ENCODE measurements around the gene DYNC2H1. TPM values are rescaled to one million over a fixed set of nuclear protein-coding genes. Genes with fewer than 3 reads are reported as not detected.

Gene DYNC2H1
- total and polyA plus RNA-seq, 10 donors: 3.1 to 18.3 (median 10.6) TPM

- Histone ChIP-seq H3K4me3 (no peak overlapping the region), H3K36me3 (peaks cover 0 to 10% (median 0%) of the 10 kb centered on the region in 6 donors), H3K27me3 (replicated peaks in 1 of 7) (no peaks in the 10 kb centered on the region), H3K4me1 (no peaks in the 10 kb centered on the region), H3K27ac (no peak overlapping the region), H3K9me3 (no peaks in the 10 kb centered on the region)
- DNase-seq: no peak
- intact Hi-C loops (cut with DNase I; ENCODE audit: low total_unique reads): no loop called here
- WGBS, 5 donors: 84 to 96% (median 91%) methylated on average over 1 of the region's 1 CpG
- TF ChIP-seq POLR2A (IDR thresholded peaks at IDR 0.05) (no peak), POLR2AphosphoS5 (IDR thresholded peaks at IDR 0.05) (no peak)
- TF ChIP-seq, protein P1, sequence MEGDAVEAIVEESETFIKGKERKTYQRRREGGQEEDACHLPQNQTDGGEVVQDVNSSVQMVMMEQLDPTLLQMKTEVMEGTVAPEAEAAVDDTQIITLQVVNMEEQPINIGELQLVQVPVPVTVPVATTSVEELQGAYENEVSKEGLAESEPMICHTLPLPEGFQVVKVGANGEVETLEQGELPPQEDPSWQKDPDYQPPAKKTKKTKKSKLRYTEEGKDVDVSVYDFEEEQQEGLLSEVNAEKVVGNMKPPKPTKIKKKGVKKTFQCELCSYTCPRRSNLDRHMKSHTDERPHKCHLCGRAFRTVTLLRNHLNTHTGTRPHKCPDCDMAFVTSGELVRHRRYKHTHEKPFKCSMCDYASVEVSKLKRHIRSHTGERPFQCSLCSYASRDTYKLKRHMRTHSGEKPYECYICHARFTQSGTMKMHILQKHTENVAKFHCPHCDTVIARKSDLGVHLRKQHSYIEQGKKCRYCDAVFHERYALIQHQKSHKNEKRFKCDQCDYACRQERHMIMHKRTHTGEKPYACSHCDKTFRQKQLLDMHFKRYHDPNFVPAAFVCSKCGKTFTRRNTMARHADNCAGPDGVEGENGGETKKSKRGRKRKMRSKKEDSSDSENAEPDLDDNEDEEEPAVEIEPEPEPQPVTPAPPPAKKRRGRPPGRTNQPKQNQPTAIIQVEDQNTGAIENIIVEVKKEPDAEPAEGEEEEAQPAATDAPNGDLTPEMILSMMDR (IDR thresholded peaks at IDR 0.05 in 8 of 11, conservative IDR thresholded peaks at IDR 0.05 in 3 of 11): no peak
These were observed 175.0 kb downstream of the DYNC2H1 start for GRCh38 chr11:103284260-103284659.

DNA sequence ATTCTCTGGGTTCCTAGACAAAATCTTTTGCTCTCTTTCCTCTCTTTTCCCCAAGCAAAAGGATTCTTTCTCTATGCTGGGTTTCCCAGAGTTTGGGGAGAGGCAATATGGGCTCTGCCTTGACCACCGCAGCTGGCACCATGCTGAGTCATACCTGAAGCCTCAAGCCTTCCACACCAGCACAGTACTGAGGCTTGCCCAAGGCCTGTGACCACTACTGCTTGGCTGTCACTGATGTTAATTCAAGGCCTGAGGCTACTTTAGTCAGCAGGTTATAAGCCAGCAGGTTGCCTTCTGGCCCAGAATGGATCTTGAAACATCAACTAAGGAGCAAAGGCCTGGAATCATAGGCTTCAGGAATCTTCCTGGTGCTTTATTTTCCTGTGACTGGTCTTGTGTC lies 185.3 kb downstream of the DYNC2H1 start:
- 89 to 96% (median 94%) methylated on average over 1 of the region's 1 CpG for WGBS, 5 donors
- intact Hi-C loops (cut with DNase I; ENCODE audit: low total_unique reads): no loop called here
- Histone ChIP-seq H3K4me1 (no peaks in the 10 kb centered on the region), H3K9me3 (peaks cover 16 to 72% (median 68%) of the 10 kb centered on the region in 8 donors), H3K36me3 (peaks cover 0 to 46% (median 7%) of the 10 kb centered on the region in 6 donors), H3K4me3 (no peak overlapping the region), H3K27ac (no peak overlapping the region), H3K27me3 (replicated peaks in 1 of 7) (no peaks in the 10 kb centered on the region)
- TF ChIP-seq, protein P1 (IDR thresholded peaks at IDR 0.05 in 8 of 11, conservative IDR thresholded peaks at IDR 0.05 in 3 of 11): no peak
- TF ChIP-seq POLR2A (IDR thresholded peaks at IDR 0.05) (no peak), POLR2AphosphoS5 (IDR thresholded peaks at IDR 0.05) (no peak)
- no peak for DNase-seq

DNA sequence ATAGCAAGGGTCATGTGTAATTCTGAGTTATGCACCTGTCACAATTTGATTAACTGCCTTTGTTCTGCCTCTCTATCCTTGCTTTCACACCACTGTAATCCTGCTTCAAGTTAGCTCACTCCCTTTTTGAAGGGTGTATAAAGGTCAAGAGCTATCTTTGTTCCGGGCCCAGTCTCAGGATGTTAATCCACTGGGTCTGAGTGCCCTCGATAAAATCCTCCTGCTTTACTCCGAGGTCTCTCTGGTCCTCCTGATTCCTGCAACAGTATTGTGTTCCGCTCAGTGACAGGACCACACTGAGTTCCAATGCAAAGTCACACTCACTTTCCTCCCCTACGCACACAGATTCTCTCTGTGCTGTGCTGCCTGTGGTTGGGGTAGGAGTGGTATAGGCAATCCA lies 186.5 kb downstream of the DYNC2H1 start:
- no peaks in the 10 kb centered on the region for H3K4me1 ChIP-seq
- peaks cover 16 to 69% (median 67%) of the 10 kb centered on the region in 8 donors for H3K9me3 ChIP-seq
- intact Hi-C loops (cut with DNase I; ENCODE audit: low total_unique reads): no loop called here

DNA sequence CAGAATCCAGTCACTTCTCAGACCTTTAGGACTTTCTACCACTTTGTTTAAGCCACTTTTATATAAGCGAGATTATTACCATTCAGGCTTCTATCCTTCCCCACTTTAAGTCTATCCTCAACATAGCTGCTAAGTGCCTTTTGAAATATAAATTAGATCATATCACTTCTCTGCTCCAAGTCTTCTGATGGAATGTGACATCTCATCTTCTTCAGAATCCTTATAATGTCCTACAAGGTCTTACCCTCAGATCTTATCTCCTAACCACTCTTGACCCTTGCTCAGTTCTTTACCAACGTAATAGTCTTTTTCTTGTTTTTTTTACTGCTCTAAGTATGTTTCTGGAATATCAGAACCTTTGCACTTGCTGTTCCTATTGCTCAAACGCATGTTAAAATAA lies 188.7 kb downstream of the DYNC2H1 start:
- intact Hi-C loops (cut with DNase I; ENCODE audit: low total_unique reads): no loop called here
- WGBS, 5 donors: 76 to 90% (median 87%) methylated on average over 3 of the region's 3 CpGs
- Histone ChIP-seq H3K27me3 (replicated peaks in 1 of 7) (no peaks in the 10 kb centered on the region), H3K27ac (no peak overlapping the region), H3K36me3 (peaks cover 0 to 33% (median 3%) of the 10 kb centered on the region in 6 donors), H3K9me3 (peaks cover 12 to 47% (median 45%) of the 10 kb centered on the region in 8 donors), H3K4me1 (no peaks in the 10 kb centered on the region), H3K4me3 (no peak overlapping the region)
- no peak for DNase-seq
- TF ChIP-seq POLR2AphosphoS5 (IDR thresholded peaks at IDR 0.05) (no peak), POLR2A (IDR thresholded peaks at IDR 0.05) (no peak)
- TF ChIP-seq, protein P1 (IDR thresholded peaks at IDR 0.05 in 8 of 11, conservative IDR thresholded peaks at IDR 0.05 in 3 of 11): no peak

More for the DNA sequence above, 186.5 kb downstream of the DYNC2H1 start:
- DNase-seq: no peak
- peaks cover 0 to 38% (median 4%) of the 10 kb centered on the region in 6 donors for H3K36me3 ChIP-seq
- WGBS, 5 donors: 91 to 98% (median 93%) methylated on average over 5 of the region's 5 CpGs
- H3K27ac ChIP-seq: no peak overlapping the region
- H3K4me3 ChIP-seq: no peak overlapping the region
- TF ChIP-seq POLR2A (IDR thresholded peaks at IDR 0.05): no peak
- TF ChIP-seq POLR2AphosphoS5 (IDR thresholded peaks at IDR 0.05): no peak
- TF ChIP-seq, protein P1 (IDR thresholded peaks at IDR 0.05 in 8 of 11, conservative IDR thresholded peaks at IDR 0.05 in 3 of 11): no peak
- no peaks in the 10 kb centered on the region for H3K27me3 ChIP-seq (replicated peaks in 1 of 7)

Data from spleen (tissue), 11 donors.